ENCODE results near the gene SEMA4C.

SEMA4C gene

GRCh38 chr2:96881349-96882195 lies 11.7 kb upstream of the SEMA4C start:
- no peak for DNase-seq (ENCODE audit: low spot score)

GRCh38 chr2:96880891-96881273 lies 11.0 kb upstream of the SEMA4C start:
- no peak for DNase-seq (ENCODE audit: low spot score)

GRCh38 chr2:96879545-96880040 lies 9.7 kb upstream of the SEMA4C start:
- no peak for DNase-seq (ENCODE audit: low spot score)

GRCh38 chr2:96878796-96879544 lies 9.1 kb upstream of the SEMA4C start:
- no peak for DNase-seq (ENCODE audit: low spot score)

GRCh38 chr2:96878171-96878570 lies 8.3 kb upstream of the SEMA4C start:
- no peak for DNase-seq (ENCODE audit: low spot score)

- no peak for DNase-seq (ENCODE audit: low spot score)
These were observed 7.8 kb upstream of the SEMA4C start for GRCh38 chr2:96877631-96878092.

GRCh38 chr2:96877042-96877451 lies 7.2 kb upstream of the SEMA4C start:
- DNase-seq (ENCODE audit: low spot score), result no peak

GRCh38 chr2:96876269-96877041 lies 6.6 kb upstream of the SEMA4C start:
- no peak for DNase-seq (ENCODE audit: low spot score)

- no peak for DNase-seq (ENCODE audit: low spot score)
These were observed 5.8 kb upstream of the SEMA4C start for GRCh38 chr2:96875498-96876268.

- DNase-seq (ENCODE audit: low spot score), result no peak
These were observed 4.4 kb upstream of the SEMA4C start for GRCh38 chr2:96874198-96874831.

- DNase-seq (ENCODE audit: low spot score), result no peak
These were observed 3.8 kb upstream of the SEMA4C start for GRCh38 chr2:96873651-96874096.

GRCh38 chr2:96872591-96873349 lies 2.9 kb upstream of the SEMA4C start:
- no peak for DNase-seq (ENCODE audit: low spot score)

GRCh38 chr2:96870626-96871255 lies 861 bp upstream of the SEMA4C start:
- DNase-seq (ENCODE audit: low spot score), result no peak

- peak; percentile 93 for DNase-seq (ENCODE audit: low spot score)
These were observed 529 bp downstream of the SEMA4C start for GRCh38 chr2:96869281-96869821.

- DNase-seq (ENCODE audit: low spot score), result peak; percentile 91
These were observed 1.2 kb downstream of the SEMA4C start for GRCh38 chr2:96868555-96869280.

GRCh38 chr2:96867756-96868554 lies 1.9 kb downstream of the SEMA4C start:
- DNase-seq (ENCODE audit: low spot score), result no peak

- no peak for DNase-seq (ENCODE audit: low spot score)
These were observed 2.7 kb downstream of the SEMA4C start for GRCh38 chr2:96866986-96867755.

Measured in left forelimb (tissue), 1 donor.